ENCODE results near the gene MBD3L2B.
"Not testable (repeated sequence)": the region's sequence is repeated elsewhere in the genome, so short reads cannot be mapped to it uniquely, and the experiment has no call there.

The MBD3L2B gene

GRCh38 chr19:7067716-7068115 is 46.5 kb upstream of the MBD3L2B start:
- Histone ChIP-seq H3K27ac (ENCODE audit: low read length) (no peak overlapping the region), H3K79me2 (ENCODE audit: low read length) (peaks cover 19% of the 10 kb centered on the region), H3K4me3 (ENCODE audit: low read length) (no peak overlapping the region), H3K36me3 (replicated peaks; ENCODE audit: low read depth, low read length) (peaks cover 15% of the 10 kb centered on the region), H3K9me3 (ENCODE audit: insufficient read depth, low read length) (no peaks in the 10 kb centered on the region), H3K4me2 (ENCODE audit: low read length) (no peak overlapping the region), H3K27me3 (ENCODE audit: low read depth, low read length) (no peaks in the 10 kb centered on the region), H2AFZ (ENCODE audit: low read depth, low read length) (no peak overlapping the region), H4K20me1 (ENCODE audit: insufficient read depth, low read length) (no peaks in the 10 kb centered on the region), H3K4me1 (ENCODE audit: low read length) (peaks cover 8% of the 10 kb centered on the region), H3K9ac (ENCODE audit: low read length) (no peak overlapping the region)
- TF ChIP-seq CTCF (IDR thresholded peaks at IDR 0.05; ENCODE audit: low read depth, low read length) = no peak

GRCh38 chr19:7067122-7067521 is 45.9 kb upstream of the MBD3L2B start:
- H3K4me2 ChIP-seq (ENCODE audit: low read length); H3K27me3 ChIP-seq (ENCODE audit: low read depth, low read length); H3K9me3 ChIP-seq (ENCODE audit: insufficient read depth, low read length); H2AFZ ChIP-seq (ENCODE audit: low read depth, low read length); H3K27ac ChIP-seq (ENCODE audit: low read length); H3K4me3 ChIP-seq (ENCODE audit: low read length); H3K9ac ChIP-seq (ENCODE audit: low read length); H3K4me1 ChIP-seq (ENCODE audit: low read length); H4K20me1 ChIP-seq (ENCODE audit: insufficient read depth, low read length): not testable (repeated sequence)
- H3K79me2 ChIP-seq (ENCODE audit: low read length) = peaks cover 19% of the 10 kb centered on the region
- H3K36me3 ChIP-seq (replicated peaks; ENCODE audit: low read depth, low read length) = peaks cover 11% of the 10 kb centered on the region

- TF ChIP-seq CTCF (IDR thresholded peaks at IDR 0.05; ENCODE audit: low read depth, low read length) = no peak
- TF ChIP-seq EZH2phosphoT487 (IDR thresholded peaks at IDR 0.05; ENCODE audit: low read depth) = no peak
- no peak overlapping the region for H3K9ac ChIP-seq (ENCODE audit: low read length)
- no peak overlapping the region for H3K4me2 ChIP-seq (ENCODE audit: low read length)
- H3K36me3 ChIP-seq (replicated peaks; ENCODE audit: low read depth, low read length) = no peaks in the 10 kb centered on the region
- no peak overlapping the region for H3K4me3 ChIP-seq (ENCODE audit: low read length)
- no peaks in the 10 kb centered on the region for H3K79me2 ChIP-seq (ENCODE audit: low read length)
- H4K20me1 ChIP-seq (ENCODE audit: insufficient read depth, low read length) = no peaks in the 10 kb centered on the region
- no peak overlapping the region for H2AFZ ChIP-seq (ENCODE audit: low read depth, low read length)
- no peaks in the 10 kb centered on the region for H3K9me3 ChIP-seq (ENCODE audit: insufficient read depth, low read length)
- H3K27ac ChIP-seq (ENCODE audit: low read length) = no peak overlapping the region
- H3K27me3 ChIP-seq (ENCODE audit: low read depth, low read length) = no peaks in the 10 kb centered on the region
- H3K4me1 ChIP-seq (ENCODE audit: low read length) = peaks cover 3% of the 10 kb centered on the region; the same call in 1 of the 2 replicates
Observed at GRCh38 chr19:7063764-7064418, 42.7 kb upstream of the MBD3L2B start.

- Histone ChIP-seq H3K9ac (ENCODE audit: low read length) (no peak overlapping the region), H3K4me2 (ENCODE audit: low read length) (no peak overlapping the region), H2AFZ (ENCODE audit: low read depth, low read length) (no peak overlapping the region)
Observed at GRCh38 chr19:7063339-7063738, 42.1 kb upstream of the MBD3L2B start.

GRCh38 chr19:7059977-7060376 is 38.7 kb upstream of the MBD3L2B start:
- H2AFZ ChIP-seq (ENCODE audit: low read depth, low read length); H3K4me3 ChIP-seq (ENCODE audit: low read length); H3K36me3 ChIP-seq (replicated peaks; ENCODE audit: low read depth, low read length); H3K4me2 ChIP-seq (ENCODE audit: low read length); H3K9ac ChIP-seq (ENCODE audit: low read length); H4K20me1 ChIP-seq (ENCODE audit: insufficient read depth, low read length); H3K4me1 ChIP-seq (ENCODE audit: low read length); H3K27ac ChIP-seq (ENCODE audit: low read length); H3K79me2 ChIP-seq (ENCODE audit: low read length); H3K9me3 ChIP-seq (ENCODE audit: insufficient read depth, low read length); H3K27me3 ChIP-seq (ENCODE audit: low read depth, low read length): not testable (repeated sequence)

More at GRCh38 chr19:7063339-7063738, 42.1 kb upstream of the MBD3L2B start:
- H3K4me3 ChIP-seq (ENCODE audit: low read length) = no peak overlapping the region
- H3K9me3 ChIP-seq (ENCODE audit: insufficient read depth, low read length) = no peaks in the 10 kb centered on the region
- no peaks in the 10 kb centered on the region for H3K36me3 ChIP-seq (replicated peaks; ENCODE audit: low read depth, low read length)
- no peaks in the 10 kb centered on the region for H3K4me1 ChIP-seq (ENCODE audit: low read length)
- TF ChIP-seq EZH2phosphoT487 (IDR thresholded peaks at IDR 0.05; ENCODE audit: low read depth) (no peak), CTCF (IDR thresholded peaks at IDR 0.05; ENCODE audit: low read depth, low read length) (no peak)
- H3K27me3 ChIP-seq (ENCODE audit: low read depth, low read length) = no peaks in the 10 kb centered on the region
- H3K79me2 ChIP-seq (ENCODE audit: low read length) = no peaks in the 10 kb centered on the region
- no peak overlapping the region for H3K27ac ChIP-seq (ENCODE audit: low read length)
- H4K20me1 ChIP-seq (ENCODE audit: insufficient read depth, low read length) = no peaks in the 10 kb centered on the region

- not testable (repeated sequence) for H3K4me3 ChIP-seq (ENCODE audit: low read length); H3K36me3 ChIP-seq (replicated peaks; ENCODE audit: low read depth, low read length); H4K20me1 ChIP-seq (ENCODE audit: insufficient read depth, low read length); H3K9me3 ChIP-seq (ENCODE audit: insufficient read depth, low read length); H3K27me3 ChIP-seq (ENCODE audit: low read depth, low read length); H3K4me1 ChIP-seq (ENCODE audit: low read length); H3K27ac ChIP-seq (ENCODE audit: low read length); H3K9ac ChIP-seq (ENCODE audit: low read length); H3K4me2 ChIP-seq (ENCODE audit: low read length); H2AFZ ChIP-seq (ENCODE audit: low read depth, low read length); H3K79me2 ChIP-seq (ENCODE audit: low read length)
Observed at GRCh38 chr19:7058576-7058975, 37.3 kb upstream of the MBD3L2B start, which contains the start of gene MBD3L3. MBD3L3 (minus strand) TSS chr19:7058676; CDS start chr19:7058605, 71 bp downstream.

- not testable (repeated sequence) for H3K79me2 ChIP-seq (ENCODE audit: low read length); H3K9me3 ChIP-seq (ENCODE audit: insufficient read depth, low read length); H3K27me3 ChIP-seq (ENCODE audit: low read depth, low read length); H3K27ac ChIP-seq (ENCODE audit: low read length); H3K4me2 ChIP-seq (ENCODE audit: low read length); H3K4me1 ChIP-seq (ENCODE audit: low read length); H3K4me3 ChIP-seq (ENCODE audit: low read length); H3K36me3 ChIP-seq (replicated peaks; ENCODE audit: low read depth, low read length); H2AFZ ChIP-seq (ENCODE audit: low read depth, low read length); H4K20me1 ChIP-seq (ENCODE audit: insufficient read depth, low read length); H3K9ac ChIP-seq (ENCODE audit: low read length)
Observed at GRCh38 chr19:7056371-7056770, 35.1 kb upstream of the MBD3L2B start.
